UCSD-AML1 (cell line): ENCODE data around the gene BHLHA9.
"Not testable (repeated sequence)": the region's sequence is repeated elsewhere in the genome, so short reads cannot be mapped to it uniquely, and the experiment has no call there.

Experiments
- DNase-seq: peaks from one replicate; lab custom pipeline; 2025; ENCODE audit not compliant: unreplicated experiment; lab: John Stamatoyannopoulos, UW

BHLHA9 gene

DNA sequence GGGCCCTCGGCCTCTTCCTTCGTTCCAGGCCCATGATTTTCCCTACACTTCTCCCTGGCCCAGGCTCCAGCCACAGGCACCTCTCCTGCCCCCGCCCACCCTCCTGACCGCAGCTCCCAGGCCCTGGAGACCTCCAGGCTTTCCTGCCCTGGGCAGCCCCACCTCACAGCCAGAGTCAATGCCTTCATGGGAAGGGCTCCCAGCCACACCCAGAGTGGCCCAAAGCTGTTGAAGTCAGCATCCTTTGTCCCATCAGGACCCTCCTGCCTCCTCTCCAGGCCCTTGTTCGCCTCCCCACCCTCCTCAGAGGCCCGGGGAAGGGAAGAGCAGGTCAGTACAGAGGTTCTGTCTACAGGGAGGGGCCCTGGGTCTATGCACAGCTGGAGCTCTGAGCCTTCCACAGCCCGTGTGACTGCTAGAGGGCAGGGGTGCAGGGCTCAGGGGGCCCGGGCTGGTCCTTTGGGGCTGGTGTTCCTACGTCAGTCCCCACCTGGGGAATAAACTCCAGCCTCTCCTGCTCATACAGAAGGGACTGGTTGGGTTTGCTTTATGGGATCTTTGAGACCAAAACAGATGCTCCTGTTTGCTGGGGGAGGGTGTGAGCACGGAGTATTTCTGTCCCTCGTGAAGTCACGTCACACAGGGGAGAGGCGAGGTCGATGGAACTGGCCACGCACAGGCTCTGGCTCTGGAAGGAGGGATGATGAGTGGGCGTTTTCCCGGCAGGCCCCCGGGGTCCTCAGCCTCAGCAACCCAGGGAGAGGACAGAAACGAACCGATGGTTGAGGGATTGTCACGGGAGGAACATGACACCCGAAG lies 29.5 kb downstream of the BHLHA9 start:
- no peak for DNase-seq

DNA sequence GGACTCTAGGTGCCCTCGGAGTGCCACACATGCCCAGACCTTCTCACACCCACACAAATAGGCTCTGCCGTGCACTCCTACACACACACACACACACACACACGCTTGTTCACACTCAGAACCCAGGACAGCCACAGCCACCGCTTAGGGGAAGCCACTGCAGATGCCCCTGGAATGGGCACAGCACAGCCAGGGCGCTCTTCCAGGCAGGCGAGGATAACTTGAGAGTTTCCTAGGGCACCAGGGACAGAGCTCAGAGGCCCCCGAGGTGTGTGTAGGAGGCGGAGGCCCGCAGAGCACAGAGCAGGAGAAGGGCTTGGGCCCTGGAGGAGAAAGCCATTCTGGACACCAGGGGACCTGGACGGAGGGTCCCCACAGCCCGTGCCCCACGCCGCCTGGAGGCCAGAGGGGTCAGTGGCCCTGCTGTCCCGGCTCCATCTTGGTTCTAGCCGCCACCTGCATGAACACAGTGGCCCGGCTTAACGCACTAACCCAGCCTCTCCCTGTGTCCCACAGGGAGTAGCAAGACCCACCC lies 30.2 kb downstream of the BHLHA9 start:
- no peak for DNase-seq

DNA sequence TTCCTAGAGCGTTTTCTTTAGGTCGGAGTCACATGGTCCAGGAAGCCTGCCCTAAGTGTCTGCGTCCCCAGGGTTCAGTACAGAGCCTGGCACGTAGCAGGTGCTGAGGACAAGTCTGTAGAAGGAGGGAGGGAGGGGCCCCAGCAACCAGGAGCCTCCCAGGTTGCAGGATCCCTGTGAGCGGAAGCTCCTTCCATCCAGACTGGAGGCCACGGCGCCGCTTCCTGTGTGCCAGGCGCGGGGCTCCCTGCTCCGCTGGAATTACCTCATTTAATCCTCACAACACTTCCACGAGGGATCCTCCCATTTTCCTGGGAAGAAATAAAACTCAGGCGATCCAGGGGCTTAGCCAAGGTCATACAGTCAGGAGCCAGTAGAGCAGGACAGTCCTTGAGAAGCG lies 31.3 kb downstream of the BHLHA9 start:
- no peak for DNase-seq

DNA sequence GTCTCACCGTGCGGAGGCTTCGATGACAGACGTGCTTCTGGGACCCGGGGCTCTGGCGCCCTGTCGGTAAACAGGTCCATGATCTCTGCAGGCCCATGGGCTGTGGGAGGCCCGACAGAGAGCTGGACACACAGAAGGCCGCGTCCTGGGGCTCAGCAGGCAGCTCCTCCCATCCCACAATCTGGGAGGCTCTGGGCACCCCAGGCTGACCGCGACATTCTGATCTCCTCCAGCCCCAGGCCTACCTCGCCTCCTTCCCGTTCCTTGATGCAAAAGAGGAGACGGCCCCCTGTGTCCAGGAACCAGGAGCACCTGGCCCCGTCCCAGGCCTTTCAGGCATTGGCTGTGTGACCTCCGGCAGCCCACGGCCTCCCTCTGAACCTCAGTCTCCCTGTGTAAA lies 32.5 kb downstream of the BHLHA9 start:
- DNase-seq: no peak

DNA sequence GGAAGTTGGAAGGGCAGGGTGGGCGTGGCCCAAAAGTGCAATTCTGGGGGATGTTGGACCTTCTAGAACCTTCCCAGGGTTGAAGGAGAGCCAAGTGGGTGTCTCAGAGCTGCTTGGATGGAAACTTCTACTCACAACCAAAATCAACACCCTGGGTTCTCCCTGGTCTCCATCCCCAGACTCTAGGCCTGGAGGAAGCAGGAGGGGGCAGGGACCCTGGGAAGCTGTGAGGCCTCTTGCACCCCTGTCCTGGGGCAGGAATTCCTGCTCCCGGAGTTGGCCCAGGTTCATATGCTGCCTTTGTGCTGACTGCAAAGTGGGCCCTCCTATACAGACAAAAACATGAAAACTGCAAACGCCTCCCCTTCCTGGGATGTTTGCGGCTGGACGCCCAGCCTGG lies 34.3 kb downstream of the BHLHA9 start:
- no peak for DNase-seq

DNA sequence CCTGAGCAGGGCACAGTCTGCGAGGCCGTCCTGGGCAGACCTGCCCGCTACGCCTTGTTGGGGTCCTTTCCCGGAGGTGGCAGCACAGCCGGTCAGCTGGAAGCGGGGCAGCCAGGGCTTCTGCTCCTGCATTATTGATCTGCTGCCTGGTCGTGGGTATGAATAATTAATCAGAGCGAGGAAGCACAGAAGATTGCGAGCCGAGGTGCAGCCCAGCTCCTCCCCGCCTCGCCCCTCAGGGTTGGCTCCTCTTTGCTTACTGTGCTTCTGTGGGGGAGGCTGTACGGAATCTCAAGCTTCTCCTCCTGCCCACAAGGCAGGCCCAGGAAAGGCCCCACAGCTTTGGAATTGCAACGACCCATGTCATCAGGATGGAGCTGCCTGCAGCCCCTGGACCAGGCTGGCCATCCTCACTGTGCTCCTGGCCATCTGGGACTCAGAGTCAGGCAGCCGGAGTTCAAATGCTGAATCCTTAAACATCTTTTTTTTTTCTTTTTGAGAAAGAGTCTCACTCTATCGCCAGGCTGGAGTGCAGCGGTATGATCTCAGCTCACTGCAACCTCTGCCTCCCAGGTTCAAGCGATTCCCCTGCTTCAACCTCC lies 34.8 kb downstream of the BHLHA9 start:
- DNase-seq: no peak

DNA sequence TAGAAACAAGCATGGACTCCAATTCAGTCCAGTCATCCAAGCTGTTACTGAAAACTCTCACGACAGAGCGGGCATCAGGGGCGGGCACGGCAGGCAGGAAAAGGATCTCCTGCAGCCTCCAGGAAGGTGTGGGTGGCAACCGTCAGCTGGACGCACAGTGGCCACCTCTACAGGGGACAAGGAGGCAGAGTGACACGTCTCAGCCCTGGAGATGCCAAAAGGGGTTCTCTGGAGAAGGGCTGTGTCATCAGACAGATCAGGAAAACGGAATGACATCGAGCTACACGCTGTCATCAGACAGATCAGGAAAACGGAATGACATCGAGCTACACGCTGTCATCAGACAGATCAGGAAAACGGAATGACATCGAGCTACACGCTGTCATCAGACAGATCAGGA lies 37.6 kb downstream of the BHLHA9 start:
- not testable (repeated sequence) for DNase-seq

DNA sequence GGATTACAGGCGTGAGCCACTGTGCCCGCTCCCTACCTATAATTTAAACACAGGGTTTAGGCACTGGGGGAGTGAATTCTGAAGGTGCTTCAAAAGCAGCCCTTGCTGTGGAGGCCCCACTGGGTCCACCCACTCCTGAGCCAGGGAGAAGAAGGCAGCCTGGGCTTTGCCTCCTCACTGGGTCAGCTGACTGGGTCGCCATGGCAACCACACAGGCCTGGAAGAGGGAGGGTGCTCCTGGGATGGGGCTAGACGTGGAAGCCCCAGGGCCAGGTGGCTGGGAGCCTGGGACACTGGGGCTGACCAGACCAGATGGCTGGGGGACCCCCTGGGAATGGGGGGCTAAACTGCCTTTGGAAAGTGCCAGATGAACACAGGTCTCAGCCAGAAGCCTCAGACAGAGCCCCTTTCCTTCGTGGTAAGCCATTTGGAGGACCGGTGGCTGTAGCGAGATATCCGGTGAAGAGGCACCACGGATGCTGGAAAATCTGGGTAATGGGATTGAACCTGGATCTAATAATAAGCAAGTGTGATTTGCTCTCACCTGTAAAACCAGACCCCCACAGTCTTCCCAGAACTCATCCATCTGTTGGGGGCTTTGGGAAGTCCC lies 42.1 kb downstream of the BHLHA9 start:
- no peak for DNase-seq

DNA sequence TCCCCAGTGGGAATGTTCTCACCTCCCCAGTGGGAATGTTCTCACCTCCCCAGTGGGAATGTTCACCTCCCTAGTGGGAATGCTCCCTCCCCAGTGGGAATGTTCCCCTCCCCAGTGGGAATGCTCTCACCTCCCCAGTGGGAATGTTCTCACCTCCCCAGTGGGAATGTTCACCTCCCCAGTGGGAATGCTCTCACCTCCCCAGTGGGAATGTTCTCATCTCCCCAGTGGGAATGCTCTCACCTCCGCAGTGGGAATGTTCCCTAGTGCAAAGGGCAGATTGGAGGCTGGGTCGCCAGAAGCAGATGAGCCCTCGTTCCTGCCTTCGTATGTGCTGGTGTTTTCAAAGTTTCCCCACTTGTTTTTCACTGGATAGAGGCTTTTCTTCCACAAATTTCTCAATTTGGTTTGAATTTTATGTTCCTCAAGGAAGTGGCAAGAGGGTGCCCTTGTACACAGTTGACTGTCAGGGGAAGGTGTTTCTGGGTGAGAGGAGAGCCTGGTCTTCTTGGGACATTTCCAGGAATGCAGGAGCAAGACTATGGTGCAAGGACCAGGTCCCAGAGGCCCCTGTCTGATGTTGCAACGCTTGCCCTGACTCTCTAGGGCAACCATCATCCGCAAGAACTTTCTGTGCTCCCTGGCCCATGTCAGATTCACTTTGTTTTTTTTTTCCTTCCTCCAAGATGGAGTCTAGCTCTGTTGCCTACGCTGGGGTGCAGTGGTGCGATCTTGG lies 43.2 kb downstream of the BHLHA9 start:
- no peak for DNase-seq

DNA sequence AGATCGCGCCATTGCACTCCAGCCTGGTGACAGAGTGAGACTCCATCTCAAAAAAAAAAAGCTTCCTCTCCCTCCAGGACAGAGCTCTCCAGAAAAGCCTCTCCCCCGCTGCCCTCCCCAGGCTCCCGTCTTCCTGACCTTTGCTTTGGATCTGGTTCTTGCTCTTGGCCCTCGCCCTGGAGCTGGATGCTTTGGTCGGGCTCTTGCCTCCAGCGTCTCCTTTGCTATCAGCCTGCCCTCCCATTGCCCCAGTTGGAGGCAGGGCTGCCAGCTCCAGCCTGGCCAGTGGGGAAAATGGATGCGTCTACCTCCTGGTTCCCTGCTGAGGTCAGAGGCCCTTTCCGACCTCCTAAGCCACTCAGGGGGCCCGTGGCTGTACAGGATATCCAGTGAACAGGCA lies 45.2 kb downstream of the BHLHA9 start:
- DNase-seq: no peak

DNA sequence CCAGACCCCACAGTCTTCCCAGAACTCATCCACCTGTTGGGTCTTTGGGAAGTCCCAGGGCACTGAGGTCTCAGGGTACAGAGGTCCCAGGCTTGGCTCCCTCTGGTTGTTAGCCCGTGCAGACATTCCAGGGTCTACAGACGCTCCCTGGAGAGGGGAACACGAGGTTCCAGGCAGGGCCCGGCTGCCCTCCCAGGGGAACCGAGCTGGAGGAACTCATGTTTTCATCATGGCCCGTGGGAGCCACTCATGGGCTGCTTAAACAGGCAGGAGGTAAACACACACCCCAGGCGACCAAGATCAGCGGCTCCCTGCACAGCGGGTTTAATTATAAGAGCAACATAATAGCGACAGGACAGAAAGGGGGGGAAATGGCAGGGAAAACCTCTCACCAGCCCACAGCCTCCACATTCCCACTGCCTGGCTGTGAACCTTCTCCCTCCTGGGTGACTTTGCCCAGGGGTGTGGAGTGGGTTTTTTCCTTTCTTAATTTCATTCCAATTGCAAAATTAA lies 45.7 kb downstream of the BHLHA9 start:
- no peak for DNase-seq
